Right cardiac atrium (tissue), 5 donors: ENCODE measurements around the gene HPD. TPM values are rescaled to one million over a fixed set of nuclear protein-coding genes. Genes with fewer than 3 reads are reported as not detected.

ENCODE experiments used
- ATAC-seq, 2 donors: fragments of 200-7000 bp; cut with Tn5 transposase; one replicate each; pipeline versions ENCODE4 v1.8.0 to v1.9.1; 2020; ENCODE audit warnings: moderate library complexity in 2 of 2, mild to moderate bottlenecking in 1 of 2
- DNase-seq, 3 donors: peaks; one replicate each; pipeline ENCODE4 v3.0.0-alpha.2; 2020
- H3K27ac ChIP-seq: one replicate; pipeline ENCODE4 v1.5.1; 2013; ENCODE audit warnings: mild to moderate bottlenecking, low read length, control low read depth, moderate library complexity
- H3K27me3 ChIP-seq: one replicate; pipeline ENCODE4 v1.6.1; 2013; ENCODE audit not compliant: control insufficient read depth, insufficient read depth
- H3K4me1 ChIP-seq: one replicate; pipeline ENCODE4 v1.6.1; 2013; ENCODE audit warnings: low read length; ENCODE audit not compliant: control insufficient read depth, insufficient read depth
- H3K4me3 ChIP-seq: one replicate; pipeline ENCODE4 v1.5.1; 2013; ENCODE audit warnings: low read length, control low read depth
- H3K9me3 ChIP-seq: one replicate; pipeline ENCODE4 v1.6.1; 2013; ENCODE audit warnings: low read length; ENCODE audit not compliant: control insufficient read depth
- WGBS: extraction: QIAGEN DNeasy Blood & Tissue Kit; methylation state at CpG from one replicate; pipeline ENCODE4 v1.1.7; 2013; 5-methylcytosine and 5-hydroxymethylcytosine counted together
- intact Hi-C, 4 donors: fragments of 100-400 bp; cut with DNase I; formaldehyde crosslinking; loops; one replicate each; pipeline versions ENCODE4 v1.11.0 to v1.14.0; 2022 to 2023
- polyA plus RNA-seq: library from polyadenylated mRNA; stranded (reverse); fragments of 200-250 nt; gene quantifications from one replicate; pipeline ENCODE4 v1.2.3, GENCODE V29; 2013
- total RNA-seq, 4 donors: library from RNA; stranded (reverse); fragmentation: NEBNext Ultra II Directional; extraction: Animal tissue kit (Norgen Biotek cat#: 25700); gene quantifications; one replicate each; pipeline ENCODE4 v1.2.1, GENCODE V29; 2021
- donor health status: healthy with polysubstance abuse.
- donor health status: DM: no; HTN: yes; CAD: no.
- donor health status: DM: no; HTN: no; CAD: no.
- donor health status: DM: no; HTN: yes; CAD: no; lungs with severe emphysema.
- donor health status: DM: yes; HTN: yes; CAD: no.

HPD gene
- total and polyA plus RNA-seq, 5 donors = 1.3 to 5.1 (median 1.4) TPM

GRCh38 chr12:121802843-121803698 lies 55.6 kb downstream of the HPD start:
- DNase-seq (peak; percentile 89 to 96 (median 96)), ATAC-seq (peak; percentile 45 to 55)
- peak overlapping the region; percentile 97 for H3K4me3 ChIP-seq
- peak overlapping the region; percentile 99 for H3K27ac ChIP-seq
- H3K4me1 ChIP-seq = peaks cover 11% of the 10 kb centered on the region
- intact Hi-C loops = no loop called here
- H3K27me3 ChIP-seq = no peaks in the 10 kb centered on the region
- WGBS = under 1% methylated on average over 65 of the region's 65 CpGs
- no peaks in the 10 kb centered on the region for H3K9me3 ChIP-seq

GRCh38 chr12:121802485-121802842 lies 56.2 kb downstream of the HPD start:
- Histone ChIP-seq H3K27ac (peak overlapping the region; percentile 99), H3K4me1 (peaks cover 14% of the 10 kb centered on the region), H3K9me3 (no peaks in the 10 kb centered on the region), H3K27me3 (no peaks in the 10 kb centered on the region), H3K4me3 (peak overlapping the region; percentile 97)
- intact Hi-C loops = no loop called here
- ATAC-seq (no peak), DNase-seq (no peak)
- 0% methylated on average over 1 of the region's 1 CpG for WGBS

- intact Hi-C loops = no loop called here
- Histone ChIP-seq H3K4me3 (peak overlapping the region; percentile 97), H3K4me1 (peaks cover 14% of the 10 kb centered on the region), H3K9me3 (no peaks in the 10 kb centered on the region), H3K27ac (peak overlapping the region; percentile 100), H3K27me3 (no peaks in the 10 kb centered on the region)
- 2% methylated on average over 18 of the region's 18 CpGs for WGBS
- no peak for ATAC-seq
- DNase-seq = no peak
Observed at GRCh38 chr12:121801595-121802484, 56.8 kb downstream of the HPD start.

- WGBS = under 1% methylated on average over 86 of the region's 86 CpGs
- Histone ChIP-seq H3K4me1 (peaks cover 10% of the 10 kb centered on the region), H3K4me3 (peak overlapping the region; percentile 97), H3K27me3 (no peaks in the 10 kb centered on the region), H3K27ac (peak overlapping the region; percentile 100), H3K9me3 (no peaks in the 10 kb centered on the region)
- intact Hi-C loops = no loop called here
- DNase-seq = peak; percentile 86 to 95 (median 93)
- peak in 1 of 2 donors; percentile 2 for ATAC-seq
Observed at GRCh38 chr12:121800694-121801594, 57.7 kb downstream of the HPD start.

- Histone ChIP-seq H3K4me3 (peak overlapping the region; percentile 97), H3K27ac (peak overlapping the region; percentile 100), H3K27me3 (no peaks in the 10 kb centered on the region), H3K9me3 (no peaks in the 10 kb centered on the region), H3K4me1 (peaks cover 7% of the 10 kb centered on the region)
- under 1% methylated on average over 84 of the region's 84 CpGs for WGBS
- DNase-seq = peak; percentile 95 to 97 (median 97)
- ATAC-seq = peak; percentile 60 to 68
- intact Hi-C loops = loop anchor here in 3 of 4 donors (5.0 kb wide), 2 partner anchors 87 to 92 kb away; partner anchors contain the start of gene PSMD9 (in 2 of the 3)
Observed at GRCh38 chr12:121799842-121800693, 58.6 kb downstream of the HPD start.

- H3K4me1 ChIP-seq = peaks cover 7% of the 10 kb centered on the region
- intact Hi-C loops = loop anchor here in 3 of 4 donors (5.0 kb wide), 2 partner anchors 88 to 93 kb away; partner anchors contain the start of gene PSMD9 (in 2 of the 3)
- peak overlapping the region; percentile 97 for H3K4me3 ChIP-seq
- H3K27me3 ChIP-seq = no peaks in the 10 kb centered on the region
- DNase-seq (peak; percentile 77 to 89 (median 86)), ATAC-seq (peak; percentile 7 to 20)
- 13% methylated on average over 28 of the region's 30 CpGs for WGBS
- H3K9me3 ChIP-seq = no peaks in the 10 kb centered on the region
- peak overlapping the region; percentile 100 for H3K27ac ChIP-seq
Observed at GRCh38 chr12:121799156-121799841, 59.4 kb downstream of the HPD start.

GRCh38 chr12:121798787-121799155 lies 59.9 kb downstream of the HPD start:
- ATAC-seq (no peak), DNase-seq (no peak)
- H3K27ac ChIP-seq = peak overlapping the region; percentile 85
- peak overlapping the region; percentile 12 for H3K4me3 ChIP-seq
- no peaks in the 10 kb centered on the region for H3K27me3 ChIP-seq
- intact Hi-C loops = loop anchor here in 3 of 4 donors (5.0 kb wide), 2 partner anchors 89 to 94 kb away; partner anchors contain the start of gene PSMD9 (in 2 of the 3)
- peaks cover 7% of the 10 kb centered on the region for H3K4me1 ChIP-seq
- WGBS = 56% methylated on average over 10 of the region's 10 CpGs
- H3K9me3 ChIP-seq = no peaks in the 10 kb centered on the region

GRCh38 chr12:121797937-121798786 lies 60.5 kb downstream of the HPD start:
- no peaks in the 10 kb centered on the region for H3K27me3 ChIP-seq
- intact Hi-C loops = loop anchor here in 3 of 4 donors (2.0 to 5.0 kb wide), 3 partner anchors 13 to 94 kb away; partner anchors contain the start of gene PSMD9 (in 2 of the 3)
- H3K27ac ChIP-seq = peak overlapping the region; percentile 85
- DNase-seq = peak; percentile 80 to 92 (median 92)
- no peaks in the 10 kb centered on the region for H3K9me3 ChIP-seq
- 30% methylated on average over 19 of the region's 19 CpGs for WGBS
- H3K4me1 ChIP-seq = peaks cover 7% of the 10 kb centered on the region
- H3K4me3 ChIP-seq = no peak overlapping the region
- peak in 1 of 2 donors; percentile 2 for ATAC-seq
